ENCODE measurements around the gene PLA1A. TPM values are rescaled to one million over a fixed set of nuclear protein-coding genes. Genes with fewer than 3 reads are reported as not detected.
A peak's percentile ranks its signal among the peaks of the same experiment; 100 is the strongest.
"Not testable (repeated sequence)": the region's sequence is repeated elsewhere in the genome, so short reads cannot be mapped to it uniquely, and the experiment has no call there.

The PLA1A gene
- total RNA-seq, 1 donor from 2014 or later: 1.1 TPM

DNA sequence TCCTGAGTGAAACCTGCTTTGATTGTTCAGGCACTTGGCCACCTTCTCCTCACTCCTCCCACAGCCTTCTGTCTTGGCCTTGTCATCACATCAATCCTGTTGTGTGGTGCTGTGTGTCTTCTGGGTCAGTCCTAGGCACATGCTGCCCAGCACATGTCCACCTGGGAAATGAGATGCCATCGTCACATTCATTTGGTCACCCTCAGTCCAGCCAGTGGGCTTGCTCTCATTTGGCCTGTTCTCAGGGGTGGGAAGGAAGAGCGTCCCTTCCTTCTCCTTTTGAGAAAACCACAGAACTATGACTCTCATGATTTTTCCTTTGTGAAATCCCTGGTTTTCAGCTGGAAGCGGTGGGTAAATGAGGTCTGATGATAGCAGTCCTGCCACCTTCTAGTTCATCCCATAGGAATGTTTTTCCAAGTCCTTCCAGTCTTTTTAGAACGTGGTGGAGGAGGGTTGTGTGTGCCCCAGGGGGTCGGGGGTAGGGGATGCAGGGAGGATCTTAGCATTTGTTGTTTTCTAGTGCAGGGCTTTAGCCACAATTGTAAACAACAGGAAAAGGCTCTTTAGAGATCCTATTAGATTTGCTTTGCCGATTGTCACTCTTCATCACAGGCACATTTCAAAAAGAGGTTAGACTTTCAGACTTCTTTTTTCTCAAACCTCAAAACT, 8.4 kb upstream of the PLA1A start:
- intact Hi-C loops (cut with micrococcal nuclease): no loop called here
- ChIA-PET POLR2A (interaction anchor here (0.9 to 2.1 kb wide), 5 partner anchors 9 to 49 kb away, joined by 3 to 11 read pairs (median 3); partner anchors contain the start of gene ADPRH), CTCF (no interaction called here)
- Mint-ChIP-seq H3K9me3 (no peaks in the 10 kb centered on the region), H3K4me1 (peaks cover 34% of the 10 kb centered on the region), H3K4me3 (no peak overlapping the region), H3K36me3 (ENCODE audit: low read depth) (peaks cover 43% of the 10 kb centered on the region), H3K27ac (peak overlapping the region; percentile 14), H3K27me3 (no peaks in the 10 kb centered on the region)
- no peak for ATAC-seq (ENCODE audit: low read depth)
- no peak for TF ChIP-seq CTCF (IDR thresholded peaks at IDR 0.05)
- no peak for DNase-seq

- Mint-ChIP-seq H3K36me3 (ENCODE audit: low read depth) (peaks cover 35% of the 10 kb centered on the region), H3K27ac (no peak overlapping the region), H3K27me3 (no peaks in the 10 kb centered on the region), H3K4me1 (peaks cover 35% of the 10 kb centered on the region), H3K4me3 (no peak overlapping the region), H3K9me3 (no peaks in the 10 kb centered on the region)
- intact Hi-C loops (cut with micrococcal nuclease): no loop called here
- DNase-seq (no peak), ATAC-seq (ENCODE audit: low read depth) (no peak)
- ChIA-PET POLR2A (interaction anchor here (1.2 to 1.5 kb wide), 2 partner anchors 10 to 47 kb away, joined by 3 to 6 read pairs; no protein-coding TSS in a partner anchor), CTCF (interaction anchor here (1.2 kb wide), 1 partner anchor 10 kb away, joined by 3 read pairs; no protein-coding TSS in a partner anchor)
- no peak for TF ChIP-seq CTCF (IDR thresholded peaks at IDR 0.05)
Observed at GRCh38 chr3:119590706-119591105, 7.0 kb upstream of the PLA1A start.

- no peak for DNase-seq
- H3K36me3 Mint-ChIP-seq (ENCODE audit: low read depth): peaks cover 19% of the 10 kb centered on the region
- H3K27ac Mint-ChIP-seq: no peak overlapping the region
- H3K4me3 Mint-ChIP-seq: no peak overlapping the region
- H3K27me3 Mint-ChIP-seq: no peaks in the 10 kb centered on the region
- H3K4me1 Mint-ChIP-seq: peaks cover 39% of the 10 kb centered on the region
- no peak for ATAC-seq (ENCODE audit: low read depth)
- TF ChIP-seq CTCF (IDR thresholded peaks at IDR 0.05): no peak
- ChIA-PET CTCF (no interaction called here), POLR2A (no interaction called here)
- intact Hi-C loops (cut with micrococcal nuclease): no loop called here
- H3K9me3 Mint-ChIP-seq: no peaks in the 10 kb centered on the region
Observed at GRCh38 chr3:119592861-119593260, 4.8 kb upstream of the PLA1A start.

GRCh38 chr3:119594066-119594465, 3.6 kb upstream of the PLA1A start:
- ChIA-PET POLR2A (no interaction called here), CTCF (no interaction called here)
- TF ChIP-seq CTCF (IDR thresholded peaks at IDR 0.05): no peak
- Mint-ChIP-seq H3K9me3 (no peaks in the 10 kb centered on the region), H3K4me1 (peaks cover 38% of the 10 kb centered on the region), H3K27ac (no peak overlapping the region), H3K36me3 (ENCODE audit: low read depth) (peaks cover 12% of the 10 kb centered on the region), H3K27me3 (no peaks in the 10 kb centered on the region), H3K4me3 (no peak overlapping the region)
- no peak for ATAC-seq (ENCODE audit: low read depth)
- intact Hi-C loops (cut with micrococcal nuclease): no loop called here
- DNase-seq: no peak

DNA sequence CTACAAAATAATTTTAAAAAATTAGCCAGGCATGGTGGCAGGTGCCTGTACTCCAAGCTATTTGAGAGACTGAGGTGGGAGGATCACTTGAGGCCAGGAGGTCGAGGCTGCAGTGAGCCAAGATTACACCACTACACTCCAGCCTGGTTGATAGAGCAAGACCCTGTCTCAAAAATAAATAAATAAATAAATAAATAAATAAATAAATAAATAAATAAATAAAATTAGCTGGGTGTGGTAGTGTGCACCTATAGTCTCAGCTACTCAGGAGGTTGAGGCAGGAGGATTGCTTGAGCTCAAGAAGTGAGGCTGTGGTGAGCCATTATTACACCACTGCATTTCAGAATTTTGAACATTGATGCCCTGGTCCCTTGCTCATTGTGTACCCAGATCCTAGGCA, 2.8 kb upstream of the PLA1A start:
- H3K27ac Mint-ChIP-seq; ATAC-seq (ENCODE audit: low read depth); CTCF ChIA-PET: not testable (repeated sequence)

More for the DNA sequence above, 2.8 kb upstream of the PLA1A start:
- H3K4me3 Mint-ChIP-seq; H3K9me3 Mint-ChIP-seq; H3K27me3 Mint-ChIP-seq; DNase-seq; intact Hi-C loops (cut with micrococcal nuclease); H3K36me3 Mint-ChIP-seq (ENCODE audit: low read depth); POLR2A ChIA-PET: not testable (repeated sequence)
- peaks cover 36% of the 10 kb centered on the region for H3K4me1 Mint-ChIP-seq
